GM18505 (cell line): ENCODE data around the gene TRMT2B.
"Not testable (repeated sequence)": the region's sequence is repeated elsewhere in the genome, so short reads cannot be mapped to it uniquely, and the experiment has no call there.

Experiments
- ATAC-seq: cut with Tn5 transposase; IDR thresholded peaks from one replicate; pipeline ENCODE4 v1.9.1; 2021; ENCODE audit not compliant: unreplicated experiment
- POLR2A ChIP-seq: IDR thresholded peaks from 4 replicates; pipeline ENCODE4 v1.6.1; 2011; ENCODE audit warnings: borderline replicate concordance; ENCODE audit not compliant: insufficient read depth, insufficient read length; ENCODE audit errors: extremely low read depth

TRMT2B gene, protein sequence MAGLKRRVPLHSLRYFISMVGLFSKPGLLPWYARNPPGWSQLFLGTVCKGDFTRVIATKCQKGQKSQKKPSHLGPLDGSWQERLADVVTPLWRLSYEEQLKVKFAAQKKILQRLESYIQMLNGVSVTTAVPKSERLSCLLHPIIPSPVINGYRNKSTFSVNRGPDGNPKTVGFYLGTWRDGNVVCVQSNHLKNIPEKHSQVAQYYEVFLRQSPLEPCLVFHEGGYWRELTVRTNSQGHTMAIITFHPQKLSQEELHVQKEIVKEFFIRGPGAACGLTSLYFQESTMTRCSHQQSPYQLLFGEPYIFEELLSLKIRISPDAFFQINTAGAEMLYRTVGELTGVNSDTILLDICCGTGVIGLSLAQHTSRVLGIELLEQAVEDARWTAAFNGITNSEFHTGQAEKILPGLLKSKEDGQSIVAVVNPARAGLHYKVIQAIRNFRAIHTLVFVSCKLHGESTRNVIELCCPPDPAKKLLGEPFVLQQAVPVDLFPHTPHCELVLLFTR

DNA sequence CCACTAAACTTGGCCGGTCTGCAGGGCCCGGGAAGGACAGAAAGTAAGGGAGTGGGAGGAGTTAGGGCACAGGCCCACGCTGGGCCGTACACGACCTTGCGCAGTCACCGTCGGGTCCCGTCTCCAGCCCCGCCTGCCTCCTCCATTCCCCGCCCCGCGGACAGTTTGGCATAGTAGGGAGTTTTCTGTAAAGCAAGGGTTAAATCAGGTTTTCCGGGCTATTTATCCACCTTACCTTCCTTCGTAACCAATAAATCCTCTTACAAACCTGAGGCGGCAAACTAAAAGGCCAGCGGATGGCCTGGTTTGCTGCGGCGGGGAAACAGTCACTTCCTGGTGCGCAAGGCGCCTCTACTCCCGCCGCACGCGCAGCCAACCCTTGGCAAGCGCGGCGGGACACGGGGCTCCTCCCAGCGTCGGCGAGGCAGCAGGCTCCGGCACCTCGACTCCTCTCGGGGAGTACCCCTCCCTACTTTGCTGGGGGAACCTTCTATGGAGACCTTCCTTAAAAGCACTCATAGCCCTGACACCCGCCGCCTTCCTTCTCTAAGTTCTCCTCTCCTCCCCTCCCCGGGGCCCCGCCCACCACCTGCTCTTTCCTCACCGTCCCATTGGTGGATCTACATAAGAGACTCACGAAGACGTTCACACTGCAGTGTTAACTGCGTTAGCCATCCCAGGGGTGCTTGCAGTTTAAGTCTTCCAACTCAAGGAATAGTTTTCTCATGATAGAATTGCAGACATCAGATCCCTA is at the start of gene TRMT2B:
Gene TRMT2B (minus strand): TSS at position 563 of the 754 bp plus-strand sequence. CDS start 9,822 bp downstream, outside the sequence.
- ATAC-seq, result peak; percentile 93
- peak; percentile 76 for TF ChIP-seq POLR2A

DNA sequence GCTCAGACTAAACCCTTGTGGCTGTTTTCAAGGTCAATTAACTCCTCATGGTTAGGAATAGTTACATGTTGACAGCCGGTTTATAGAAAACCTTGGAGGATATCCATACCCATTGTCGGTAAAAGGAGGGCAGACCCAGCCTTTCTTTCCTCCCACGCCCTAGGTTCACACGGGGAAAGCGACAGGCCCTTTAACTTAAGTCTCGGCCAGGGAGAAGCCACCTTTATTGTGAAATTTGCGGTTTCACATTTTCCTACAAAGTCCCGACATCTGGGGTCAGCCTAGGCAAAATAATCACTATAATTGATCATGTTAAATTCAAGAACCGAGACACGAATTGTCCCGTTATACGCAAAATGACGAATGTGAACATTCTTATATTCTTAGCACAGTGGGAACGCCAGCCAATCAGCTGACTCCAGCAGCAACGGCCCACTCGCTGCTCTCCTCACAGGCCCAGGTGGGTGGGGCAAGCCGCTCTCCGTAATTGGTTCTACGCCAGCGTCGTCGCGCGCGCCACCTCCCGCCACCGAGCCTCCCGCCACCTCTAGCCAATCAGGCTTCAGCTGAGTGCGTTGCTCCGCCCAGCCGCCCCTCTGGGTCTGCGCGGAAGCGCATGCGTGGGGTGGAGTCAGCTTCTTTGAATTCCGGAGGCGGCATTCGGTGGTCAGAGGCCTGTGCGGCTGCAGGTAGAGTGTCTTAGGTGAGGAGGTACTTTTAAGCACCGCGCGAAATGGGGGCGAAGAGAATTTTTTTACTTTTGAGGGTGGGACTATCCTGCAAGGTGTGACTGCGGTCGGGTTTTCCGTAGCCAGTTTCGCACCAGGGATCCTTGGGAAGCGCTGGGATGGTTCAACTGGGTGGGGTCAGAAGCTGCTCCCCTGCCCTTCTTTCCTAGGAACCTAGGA is 45.9 kb upstream of the TRMT2B start, which contains the start of gene CENPI:
Gene CENPI (plus strand): TSS at position 659 of the 908 bp plus-strand sequence. CDS start 2,867 bp downstream, outside the sequence.
- ATAC-seq, result peak; percentile 99
- peak; percentile 58 for TF ChIP-seq POLR2A

DNA sequence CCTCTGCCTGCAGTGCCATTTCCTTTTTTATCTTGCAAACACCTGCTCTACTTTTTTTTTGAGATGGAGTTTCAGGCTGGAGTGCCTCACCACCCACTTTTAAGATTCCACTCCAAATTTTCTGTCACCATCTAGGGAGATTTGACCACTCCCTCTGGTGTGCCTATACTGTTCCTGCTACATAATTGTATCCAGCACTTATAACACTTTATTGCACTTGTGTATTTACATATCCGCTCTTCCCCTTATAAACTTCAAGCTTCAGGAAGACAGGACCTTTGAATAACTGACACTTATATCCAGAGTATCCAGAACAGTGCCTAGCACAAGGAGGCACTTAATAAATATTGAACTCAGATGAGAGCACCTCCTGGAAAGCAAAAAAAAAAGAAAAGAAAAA is 39.9 kb upstream of the TRMT2B start:
- ATAC-seq, result no peak
- TF ChIP-seq POLR2A, result no peak

DNA sequence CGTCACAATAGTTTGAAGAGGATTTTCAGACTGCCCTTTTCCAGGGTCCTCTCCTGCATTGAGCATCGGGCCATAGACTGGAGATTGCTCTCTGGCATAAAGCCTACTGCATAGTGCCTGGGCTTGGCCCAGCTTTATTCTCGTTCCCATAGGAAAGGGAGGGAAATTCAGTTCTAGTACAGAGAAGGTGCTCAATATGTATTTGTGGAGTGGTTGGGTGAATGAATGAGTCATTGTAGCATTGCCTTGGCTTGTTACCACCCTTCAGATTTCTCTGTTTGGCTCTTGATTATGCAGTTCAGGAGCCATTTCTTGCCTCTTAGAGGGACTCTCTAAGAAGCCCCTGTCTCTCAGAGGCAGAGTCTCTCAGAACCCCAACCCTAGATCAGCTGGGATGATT is 29.3 kb upstream of the TRMT2B start:
- no peak for TF ChIP-seq POLR2A
- ATAC-seq, result no peak

DNA sequence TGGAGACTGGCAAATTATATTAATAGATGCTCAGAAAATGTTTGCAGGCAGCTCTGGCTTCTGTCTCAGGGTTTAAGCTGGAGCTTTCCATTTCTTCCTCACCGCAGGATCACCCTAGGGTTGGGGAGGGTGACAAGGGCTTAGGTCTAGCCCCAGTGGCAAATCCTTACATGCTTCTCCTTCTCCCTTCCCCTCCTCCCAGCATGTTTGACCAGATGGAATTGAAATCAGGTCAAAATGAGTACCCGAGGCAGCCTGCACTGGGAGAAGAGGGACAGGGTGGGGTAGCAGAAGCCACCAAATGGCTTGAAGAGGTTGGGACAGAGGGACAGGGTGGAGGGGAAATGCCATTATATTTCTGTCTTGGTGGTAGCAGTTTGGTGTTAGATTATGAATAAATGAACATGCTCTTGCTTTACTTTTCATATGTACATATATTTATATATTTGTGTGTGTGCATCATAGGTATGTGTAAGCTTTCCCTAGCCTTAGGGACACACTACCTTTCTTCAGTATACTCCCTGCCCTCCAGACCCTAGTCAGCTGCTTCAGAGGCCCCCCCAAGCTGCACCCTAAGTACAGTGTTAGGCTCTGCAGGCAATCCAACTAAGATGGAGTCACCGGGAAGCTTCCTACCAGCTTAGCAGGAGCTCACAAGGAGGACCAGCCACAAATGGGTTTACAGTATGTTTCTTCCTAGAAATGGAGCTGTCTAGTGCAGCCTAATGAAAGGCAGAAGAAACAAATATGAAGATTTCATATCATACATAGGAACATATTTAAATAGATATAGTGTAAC is 28.6 kb upstream of the TRMT2B start:
- no peak for ATAC-seq
- no peak for TF ChIP-seq POLR2A

DNA sequence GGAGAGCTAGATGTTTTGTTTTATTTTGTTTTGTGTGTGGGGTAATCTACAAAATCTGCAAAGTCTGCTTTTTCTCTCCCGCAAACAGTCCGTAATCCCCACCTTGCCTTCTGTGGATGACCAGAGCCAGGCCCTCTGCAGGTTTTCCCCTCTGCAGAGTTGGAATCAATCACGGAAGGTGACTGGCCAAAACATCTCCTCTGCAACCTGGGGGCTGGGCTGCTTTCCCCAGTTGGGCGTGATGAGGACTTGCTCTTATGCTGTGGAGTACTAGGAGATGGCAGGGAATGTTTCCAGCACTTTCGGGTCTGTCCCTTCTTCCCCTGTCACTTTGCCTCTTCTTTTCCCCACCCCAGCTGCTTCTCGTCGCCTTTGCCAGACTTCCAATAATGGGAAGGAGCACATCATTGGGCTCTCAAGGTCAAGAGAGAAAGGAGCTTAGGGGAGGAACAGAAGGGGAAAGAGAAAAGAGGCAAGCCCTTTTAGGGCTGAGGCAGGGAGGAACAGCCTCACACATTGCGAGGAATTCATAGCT is 27.9 kb upstream of the TRMT2B start:
- ATAC-seq, result no peak
- no peak for TF ChIP-seq POLR2A

DNA sequence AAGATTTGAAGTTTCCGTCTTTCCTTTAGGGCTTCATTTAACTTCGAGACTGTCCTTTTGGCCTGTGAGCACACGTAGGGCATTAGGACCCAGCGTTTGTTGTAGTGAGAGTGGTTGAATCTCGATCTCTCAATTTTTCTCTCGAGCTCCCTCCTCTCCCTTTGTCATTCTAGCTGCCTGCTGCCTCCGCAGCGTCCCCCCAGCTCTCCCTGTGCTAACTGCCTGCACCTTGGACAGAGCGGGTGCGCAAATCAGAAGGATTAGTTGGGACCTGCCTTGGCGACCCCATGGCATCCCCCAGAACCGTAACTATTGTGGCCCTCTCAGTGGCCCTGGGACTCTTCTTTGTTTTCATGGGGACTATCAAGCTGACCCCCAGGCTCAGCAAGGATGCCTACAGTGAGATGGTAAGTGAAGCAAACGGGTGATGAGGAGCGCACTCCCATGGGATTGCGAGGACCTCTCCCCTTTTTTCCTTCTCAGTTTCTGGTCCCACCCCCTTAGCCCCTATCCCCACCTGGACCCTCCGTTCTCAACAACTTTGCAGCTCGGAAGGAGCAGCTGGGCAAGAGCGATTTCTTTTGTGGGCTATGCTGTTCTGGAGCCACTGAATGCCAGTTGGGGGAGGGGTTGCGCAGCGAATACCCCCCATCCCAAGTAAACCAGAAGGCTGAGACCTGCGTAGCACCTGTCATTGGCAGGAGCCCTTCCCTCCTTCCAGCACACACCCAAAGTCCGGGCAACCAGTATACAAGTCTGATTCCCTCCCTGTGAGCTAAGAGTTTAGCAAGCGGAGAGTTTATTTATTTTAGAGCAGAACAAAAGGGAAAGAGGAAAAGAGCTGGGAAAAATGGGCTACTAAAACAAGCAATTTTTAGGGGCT is 27.0 kb upstream of the TRMT2B start, which contains the start of gene TMEM35A:
Gene TMEM35A (plus strand): TSS at position 164 of the 883 bp plus-strand sequence. CDS start 124 bp downstream, at position 288.
- TF ChIP-seq POLR2A, result no peak
- ATAC-seq, result no peak

DNA sequence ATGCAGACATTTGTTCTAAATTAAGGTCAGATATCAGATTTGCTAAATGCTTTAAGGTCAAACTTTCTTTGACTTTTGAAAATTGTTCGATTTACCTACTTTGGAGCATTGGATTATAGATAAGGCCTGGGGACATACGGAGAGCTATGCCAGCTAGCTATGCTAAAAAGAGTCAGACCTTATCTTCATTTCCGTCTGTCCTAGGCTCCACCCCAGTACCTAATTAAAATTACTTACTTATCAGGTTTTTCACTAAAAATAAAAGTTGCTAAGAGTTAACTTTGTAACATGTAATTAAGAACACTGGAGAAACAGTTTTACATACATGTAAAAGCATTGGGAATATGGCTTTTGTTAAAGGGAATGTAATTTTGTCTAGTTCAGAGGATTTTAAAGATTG is 19.7 kb upstream of the TRMT2B start:
- no peak for ATAC-seq

DNA sequence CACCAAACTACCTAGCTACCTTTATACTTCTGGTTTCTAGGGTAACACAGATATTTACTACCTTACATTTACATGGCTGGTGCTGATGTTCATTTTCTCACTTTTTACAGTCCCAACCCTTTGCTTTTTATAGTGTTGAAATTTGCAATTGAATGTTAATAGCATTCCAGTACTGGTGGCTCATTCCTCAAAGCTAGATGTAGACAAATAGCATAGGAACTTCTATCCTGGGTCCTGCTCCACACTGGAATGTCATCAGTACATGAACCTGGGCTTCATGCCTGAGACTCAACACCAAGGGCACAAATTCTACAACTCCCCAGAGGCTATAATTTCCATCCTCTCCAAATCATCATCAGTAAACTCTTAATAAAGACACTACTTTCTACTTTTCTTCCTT is 10.3 kb upstream of the TRMT2B start:
- TF ChIP-seq POLR2A, result no peak
- ATAC-seq, result no peak

More for the DNA sequence above, 19.7 kb upstream of the TRMT2B start:
- TF ChIP-seq POLR2A, result no peak

DNA sequence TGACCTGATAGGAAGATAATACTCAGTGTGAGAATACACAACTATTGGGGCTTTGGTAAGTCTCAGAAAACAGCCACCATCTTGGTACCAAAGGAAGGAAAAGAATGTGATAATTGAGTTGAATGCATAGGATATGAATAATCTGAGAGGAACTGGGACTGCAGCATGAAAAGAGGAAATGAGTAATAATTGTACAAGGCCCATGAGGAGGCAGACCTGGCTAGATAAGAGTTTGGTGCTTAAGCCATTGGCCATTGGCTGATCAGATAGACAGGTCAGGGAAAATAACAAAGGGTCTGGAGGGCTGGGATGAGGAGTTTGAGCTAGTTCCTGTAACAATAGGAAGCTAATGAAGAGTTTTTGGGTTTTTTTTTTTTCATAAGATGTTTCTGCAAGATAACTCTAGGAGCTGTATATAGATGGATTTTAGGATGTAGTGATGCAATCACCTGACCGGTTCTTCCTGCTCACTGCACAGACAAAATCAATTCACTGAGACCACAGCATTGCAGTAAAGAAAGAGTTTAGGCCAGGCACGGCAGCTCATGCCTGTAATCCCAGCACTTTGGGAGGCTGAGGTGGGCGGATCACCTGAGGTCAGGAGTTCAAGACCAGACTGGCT is 5.3 kb upstream of the TRMT2B start:
- TF ChIP-seq POLR2A, result no peak
- peak; percentile 94 for ATAC-seq

DNA sequence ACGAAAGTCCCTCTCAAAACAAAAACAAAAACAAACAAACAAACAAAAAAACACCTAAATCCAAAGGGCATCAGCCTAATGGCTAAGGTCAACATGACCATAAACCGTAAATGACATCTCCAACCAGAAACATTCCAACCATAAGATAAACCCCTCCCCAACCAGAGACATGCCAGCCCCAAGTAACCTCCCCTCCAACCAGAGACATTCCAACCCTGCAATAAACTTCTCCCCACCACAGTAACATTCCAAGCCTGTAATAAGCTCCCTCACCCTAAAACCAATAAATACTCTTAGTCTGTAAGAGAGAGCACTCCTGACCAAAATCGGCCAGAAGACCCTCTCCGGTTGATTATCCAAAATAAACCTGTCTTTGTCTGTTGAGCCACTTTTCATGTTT is 4.6 kb upstream of the TRMT2B start:
- ATAC-seq, result not testable (repeated sequence)
